Gastroesophageal sphincter (tissue), 4 donors: ENCODE measurements around the gene RPL4. TPM values are rescaled to one million over a fixed set of nuclear protein-coding genes. Genes with fewer than 3 reads are reported as not detected.
A peak's percentile ranks its signal among the peaks of the same experiment; 100 is the strongest.

Experiments used
- ATAC-seq: fragments of 150-250 bp; one replicate; pipeline ENCODE4 v1.9.1; 2016; ENCODE audit warnings: mild to moderate bottlenecking, moderate library complexity
- H3K27ac ChIP-seq, 4 donors: fragments of 200-600 bp; sonication (generic) in 3 of 4; 1 replicate in 3 of 4; 2 replicates in 1 of 4; pipeline ENCODE4 v1.5.1; 2016 to 2019
- H3K27me3 ChIP-seq: fragments of 200-600 bp; sonication (generic); one replicate; pipeline ENCODE4 v1.5.1; 2019
- H3K36me3 ChIP-seq, 2 donors: fragments of 200-600 bp; sonication (generic); one replicate each; pipeline ENCODE4 v1.5.1; 2019; ENCODE audit warnings: control low read depth in 1 of 2
- H3K4me1 ChIP-seq, 3 donors: fragments of 200-600 bp; sonication (generic); 1 replicate in 2 of 3; 2 replicates in 1 of 3; pipeline ENCODE4 v1.5.1; 2016 to 2019; ENCODE audit warnings: control low read depth in 2 of 3
- H3K4me3 ChIP-seq, 2 donors: fragments of 200-600 bp; sonication (generic); one replicate each; pipeline ENCODE4 v1.5.1; 2019; ENCODE audit warnings: mild to moderate bottlenecking in 1 of 2, moderate library complexity in 1 of 2
- H3K9me3 ChIP-seq, 3 donors: fragments of 200-600 bp; sonication (generic); one replicate each; pipeline ENCODE4 v1.5.1; 2017 to 2019; ENCODE audit warnings: control low read depth in 2 of 3
- EP300 ChIP-seq: sonication (generic); formaldehyde crosslinking; IDR thresholded peaks from one replicate; pipeline ENCODE4 v1.6.1; 2017; ENCODE audit warnings: antibody characterized with exemption, mild to moderate bottlenecking
- POLR2A ChIP-seq, 2 donors: fragments of 450-650 bp; IDR thresholded peaks; one replicate each; pipeline ENCODE4 v1.6.1; 2017; ENCODE audit warnings: antibody characterized with exemption in 2 of 2, mild to moderate bottlenecking in 2 of 2, moderate library complexity in 1 of 2
- POLR2AphosphoS5 ChIP-seq: sonication (generic); formaldehyde crosslinking; IDR thresholded peaks from one replicate; pipeline ENCODE4 v1.6.1; 2017; ENCODE audit warnings: antibody characterized with exemption
- WGBS, 2 donors: methylation state at CpG; one replicate each; pipeline ENCODE4 v1.1.5; 2018; ENCODE audit warnings: low coverage in 1 of 2; 5-methylcytosine and 5-hydroxymethylcytosine counted together
- total RNA-seq, 4 donors: library from RNA; depleted of rRNA; stranded (reverse); fragments of >200 nt; gene quantifications; one replicate each; pipeline ENCODE4 v1.1.0, GENCODE V29; 2016
- TF ChIP-seq, protein P1 (sequence below), 4 experiments: fragments of 200-600 bp in 2 of 4; fragments of 450-650 bp in 2 of 4; sonication (generic) in 1 of 4; IDR thresholded peaks; one replicate each; pipeline ENCODE4 v1.5.1; 2017 to 2019; ENCODE audit warnings: antibody characterized with exemption in 4 of 4, mild to moderate bottlenecking in 2 of 4, moderate library complexity in 2 of 4

RPL4 gene
- total RNA-seq, 4 donors from 2014 or later, result 3,015 to 4,496 (median 4,021) TPM

- 25 to 36% methylated on average over 2 to 3 of the region's 3 CpGs for WGBS, 2 donors
- H3K36me3 ChIP-seq, result peaks cover 3 to 76% of the 10 kb centered on the region in 2 donors
Observed at GRCh38 chr15:66498501-66499386, 5.9 kb downstream of the RPL4 start.

GRCh38 chr15:66497502-66498455 is 6.9 kb downstream of the RPL4 start, which contains the start of gene SNAPC5:
SNAPC5 (minus strand) TSS chr15:66497762; CDS start chr15:66497731, 31 bp downstream.
- peak; percentile 96 for ATAC-seq
- Histone ChIP-seq H3K27ac (peak within 1 kb of the TSS; percentile 60 to 89 (median 88)), H3K27me3 (no peaks in the 10 kb centered on the region), H3K4me1 (peaks cover 4 to 52% (median 13%) of the 10 kb centered on the region in 3 donors), H3K4me3 (peak within 1 kb of the TSS; percentile 82 to 87), H3K36me3 (peaks cover 3 to 80% of the 10 kb centered on the region in 2 donors), H3K9me3 (no peaks in the 10 kb centered on the region)
- TF ChIP-seq EP300 (no peak), POLR2AphosphoS5 (peak; percentile 96), POLR2A (IDR thresholded peaks at IDR 0.05) (peak; percentile 64)
- TF ChIP-seq, protein P1, sequence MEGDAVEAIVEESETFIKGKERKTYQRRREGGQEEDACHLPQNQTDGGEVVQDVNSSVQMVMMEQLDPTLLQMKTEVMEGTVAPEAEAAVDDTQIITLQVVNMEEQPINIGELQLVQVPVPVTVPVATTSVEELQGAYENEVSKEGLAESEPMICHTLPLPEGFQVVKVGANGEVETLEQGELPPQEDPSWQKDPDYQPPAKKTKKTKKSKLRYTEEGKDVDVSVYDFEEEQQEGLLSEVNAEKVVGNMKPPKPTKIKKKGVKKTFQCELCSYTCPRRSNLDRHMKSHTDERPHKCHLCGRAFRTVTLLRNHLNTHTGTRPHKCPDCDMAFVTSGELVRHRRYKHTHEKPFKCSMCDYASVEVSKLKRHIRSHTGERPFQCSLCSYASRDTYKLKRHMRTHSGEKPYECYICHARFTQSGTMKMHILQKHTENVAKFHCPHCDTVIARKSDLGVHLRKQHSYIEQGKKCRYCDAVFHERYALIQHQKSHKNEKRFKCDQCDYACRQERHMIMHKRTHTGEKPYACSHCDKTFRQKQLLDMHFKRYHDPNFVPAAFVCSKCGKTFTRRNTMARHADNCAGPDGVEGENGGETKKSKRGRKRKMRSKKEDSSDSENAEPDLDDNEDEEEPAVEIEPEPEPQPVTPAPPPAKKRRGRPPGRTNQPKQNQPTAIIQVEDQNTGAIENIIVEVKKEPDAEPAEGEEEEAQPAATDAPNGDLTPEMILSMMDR (IDR thresholded peaks at IDR 0.05), result peak; percentile 92 to 99 (median 98)
- 12 to 32% methylated on average over 8 to 20 of the region's 43 CpGs for WGBS, 2 donors

More at GRCh38 chr15:66498501-66499386, 5.9 kb downstream of the RPL4 start:
- Histone ChIP-seq H3K27me3 (no peaks in the 10 kb centered on the region), H3K4me1 (peaks cover 12 to 61% (median 21%) of the 10 kb centered on the region in 3 donors), H3K4me3 (no peak overlapping the region), H3K9me3 (no peaks in the 10 kb centered on the region), H3K27ac (peak overlapping the region in 3 of 4 donors; percentile 86 to 89 (median 89))
- ATAC-seq, result no peak
- TF ChIP-seq POLR2AphosphoS5, result no peak
- TF ChIP-seq, protein P1 (IDR thresholded peaks at IDR 0.05), result peak; percentile 30 to 40 (median 36)
- no peak for TF ChIP-seq POLR2A (IDR thresholded peaks at IDR 0.05)

DNA sequence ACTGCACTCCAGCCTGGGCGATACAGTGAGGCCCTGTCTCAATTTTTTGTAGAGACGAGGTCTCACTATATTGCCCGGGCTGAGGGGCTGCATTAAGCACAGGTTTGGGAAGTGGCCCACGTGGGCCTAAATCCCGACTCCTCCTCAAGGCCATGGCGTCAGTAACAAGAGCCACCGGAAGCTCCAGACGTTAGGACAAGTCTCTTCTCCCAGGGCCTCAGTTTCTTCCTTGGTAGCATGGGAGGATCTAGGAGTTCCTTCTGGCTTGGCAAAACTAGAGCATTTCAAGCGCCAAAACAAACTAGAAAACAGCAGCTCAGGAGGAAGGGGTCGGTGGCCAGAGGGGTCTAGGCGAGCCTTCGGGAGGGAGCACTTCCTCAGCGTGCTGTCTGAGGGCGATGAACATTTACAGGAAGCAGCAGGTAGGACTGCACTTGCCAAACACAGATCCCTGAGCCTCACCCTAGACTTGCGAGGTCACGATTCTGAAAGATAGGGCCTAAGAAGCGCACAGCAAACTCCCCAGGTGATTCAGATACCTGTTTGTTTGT is 7.6 kb downstream of the RPL4 start:
- Histone ChIP-seq H3K27ac (peak overlapping the region; percentile 60 to 89 (median 88)), H3K9me3 (no peaks in the 10 kb centered on the region), H3K27me3 (no peaks in the 10 kb centered on the region), H3K36me3 (peaks cover 3 to 79% of the 10 kb centered on the region in 2 donors), H3K4me1 (peaks cover 4 to 44% (median 8%) of the 10 kb centered on the region in 3 donors), H3K4me3 (peak overlapping the region; percentile 82 to 87)
- ATAC-seq, result peak; percentile 20
- TF ChIP-seq, protein P1 (IDR thresholded peaks at IDR 0.05), result no peak
- TF ChIP-seq POLR2AphosphoS5, result no peak
- TF ChIP-seq EP300, result no peak
- TF ChIP-seq POLR2A (IDR thresholded peaks at IDR 0.05), result no peak
- 0% methylated on average over 6 of the region's 17 CpGs; no CpG with 5 or more reads in 1 of the 2 donors for WGBS, 2 donors

- TF ChIP-seq EP300 (no peak), POLR2A (IDR thresholded peaks at IDR 0.05) (no peak), POLR2AphosphoS5 (no peak)
- TF ChIP-seq, protein P1 (IDR thresholded peaks at IDR 0.05), result no peak
- no peak overlapping the region for H3K27ac ChIP-seq
- H3K36me3 ChIP-seq, result peaks cover 2 to 79% of the 10 kb centered on the region in 2 donors
- H3K27me3 ChIP-seq, result no peaks in the 10 kb centered on the region
- 74 to 88% methylated on average over 2 of the region's 2 CpGs for WGBS, 2 donors
- H3K4me1 ChIP-seq, result peaks cover 4 to 34% (median 8%) of the 10 kb centered on the region in 3 donors
- H3K4me3 ChIP-seq, result no peak overlapping the region
- no peaks in the 10 kb centered on the region for H3K9me3 ChIP-seq
- no peak for ATAC-seq
Observed at GRCh38 chr15:66494262-66494661, 10.4 kb downstream of the RPL4 start.
